M059J (cell line): ENCODE data around the gene CWC25. TPM values are rescaled to one million over a fixed set of nuclear protein-coding genes. Genes with fewer than 3 reads are reported as not detected.

Experiments
- DNase-seq: peaks from one replicate; pipeline ENCODE4 v3.0.0-alpha.2; 2012; ENCODE audit warnings: low read depth
- total RNA-seq: library from RNA; depleted of rRNA; stranded (reverse); fragments of >200 nt; shearing (Covaris generic); gene quantifications from 2 replicates; pipeline ENCODE4 v1.2.3, GENCODE V29; 2014; rRNA removed

CWC25 gene
- total RNA-seq = 7.8 and 8.9 TPM in 2 replicates

GRCh38 chr17:38824899-38825761 lies at the start of gene CWC25:
Gene CWC25 (minus strand): TSS chr17:38825321. CDS start chr17:38825183, 138 bp downstream.
- peak; percentile 90 for DNase-seq

- DNase-seq = peak; percentile 74
Measured at GRCh38 chr17:38873640-38874380, 48.7 kb upstream of the CWC25 start.

- no peak for DNase-seq
Measured at GRCh38 chr17:38872671-38873385, 47.7 kb upstream of the CWC25 start.

GRCh38 chr17:38872027-38872511 lies 46.9 kb upstream of the CWC25 start:
- DNase-seq = no peak

- DNase-seq = peak; percentile 92
Measured at GRCh38 chr17:38871247-38872015, 46.3 kb upstream of the CWC25 start.

- peak; percentile 76 for DNase-seq
Measured at GRCh38 chr17:38870259-38871165, 45.4 kb upstream of the CWC25 start.

GRCh38 chr17:38869526-38870258 lies 44.6 kb upstream of the CWC25 start, which contains the start of gene LASP1:
Gene LASP1 (plus strand): TSS chr17:38870058. CDS start chr17:38870190, 132 bp downstream.
- DNase-seq = peak; percentile 84

GRCh38 chr17:38868817-38869525 lies 43.9 kb upstream of the CWC25 start:
- peak; percentile 87 for DNase-seq

- DNase-seq = no peak
Measured at GRCh38 chr17:38867968-38868816, 43.1 kb upstream of the CWC25 start.

- DNase-seq = peak; percentile 65
Measured at GRCh38 chr17:38867179-38867967, 42.3 kb upstream of the CWC25 start.

GRCh38 chr17:38864636-38865398 lies 39.7 kb upstream of the CWC25 start:
- DNase-seq = peak; percentile 49

- no peak for DNase-seq
Measured at GRCh38 chr17:38861399-38861843, 36.3 kb upstream of the CWC25 start.

- DNase-seq = no peak
Measured at GRCh38 chr17:38857271-38857670, 32.1 kb upstream of the CWC25 start.

- peak; percentile 92 for DNase-seq
Measured at GRCh38 chr17:38855101-38855714, 30.1 kb upstream of the CWC25 start.
